Psoas muscle (tissue), 8 donors: ENCODE data around the gene B3GAT1. TPM values are rescaled to one million over a fixed set of nuclear protein-coding genes. Genes with fewer than 3 reads are reported as not detected.

Experiments
- ATAC-seq, 4 donors: fragments of 200-7000 bp; cut with Tn5 transposase; one replicate each; pipeline ENCODE4 v1.9.1; 2020; ENCODE audit warnings: moderate library complexity in 3 of 4, mild to moderate bottlenecking in 2 of 4
- DNase-seq, 2 donors: peaks; one replicate each; pipeline ENCODE4 v3.0.0-alpha.2; 2020
- H3K27ac ChIP-seq: fragments of 200-600 bp; one replicate; pipeline ENCODE4 v1.8.0; 2022
- H3K27me3 ChIP-seq, 3 donors: fragments of 200-600 bp in 1 of 3; one replicate each; pipeline versions ENCODE4 v1.6.1 to v1.8.0; 2013 to 2022; ENCODE audit warnings: low read length in 2 of 3, mild to moderate bottlenecking in 2 of 3, moderate library complexity in 1 of 3; ENCODE audit not compliant: insufficient read depth in 3 of 3
- H3K36me3 ChIP-seq, 2 donors: fragments of 200-600 bp in 1 of 2; one replicate each; pipeline versions ENCODE4 v1.6.1 to v1.8.0; 2013 to 2022; ENCODE audit warnings: low read depth in 1 of 2, mild to moderate bottlenecking in 1 of 2, moderate library complexity in 1 of 2; ENCODE audit not compliant: insufficient read depth in 1 of 2
- H3K4me1 ChIP-seq: fragments of 200-600 bp; one replicate; pipeline ENCODE4 v1.8.0; 2022
- H3K4me3 ChIP-seq: fragments of 200-600 bp; one replicate; pipeline ENCODE4 v1.8.0; 2022; ENCODE audit warnings: mild to moderate bottlenecking
- H3K9me3 ChIP-seq: fragments of 200-600 bp; one replicate; pipeline ENCODE4 v1.8.0; 2022
- WGBS, 3 donors: extraction: QIAGEN DNeasy Blood & Tissue Kit; methylation state at CpG; one replicate each; pipeline versions ENCODE4 v1.1.6 to v1.1.7; 2013; 5-methylcytosine and 5-hydroxymethylcytosine counted together
- intact Hi-C, 2 donors: fragments of 100-400 bp; cut with DNase I; formaldehyde crosslinking; loops; one replicate each; pipeline versions ENCODE4 v1.11.0 to v1.14.2; 2022
- polyA plus RNA-seq, 3 donors: library from polyadenylated mRNA; stranded (reverse); fragments of 200-250 nt; gene quantifications; one replicate each; pipeline ENCODE4 v1.2.3, GENCODE V29; 2013
- total RNA-seq, 4 donors: library from RNA; stranded (reverse); fragmentation: NEBNext Ultra II Directional in 2 of 4; extraction: Animal tissue kit (Norgen Biotek cat#: 25700) in 2 of 4; gene quantifications; one replicate each; pipeline versions ENCODE4 v1.2.1 to v1.2.4, GENCODE V29; 2021 to 2023
- TF ChIP-seq, protein P1 (sequence below): fragments of 200-600 bp; IDR thresholded peaks from one replicate; pipeline ENCODE4 v1.8.0; 2022; ENCODE audit warnings: antibody characterized with exemption
- donor health status: healthy with polysubstance abuse.
- donor health status: DM: no; HTN: no; CAD: no; lungs with moderate emphysema.
- donor health status: Bipolar disorder and iron deficiency.
- donor health status: healthy.
- donor health status: DM: yes; HTN: yes; CAD: no.
- donor health status: DM: no; HTN: no; CAD: no.
- donor health status: DM: no; HTN: no; CAD: no.
- donor health status: DM: yes; HTN: yes; CAD: no.

B3GAT1 gene
- total and polyA plus RNA-seq, 7 donors: 0.01 to 0.13 (median 0.06) TPM; not detected in 3

DNA sequence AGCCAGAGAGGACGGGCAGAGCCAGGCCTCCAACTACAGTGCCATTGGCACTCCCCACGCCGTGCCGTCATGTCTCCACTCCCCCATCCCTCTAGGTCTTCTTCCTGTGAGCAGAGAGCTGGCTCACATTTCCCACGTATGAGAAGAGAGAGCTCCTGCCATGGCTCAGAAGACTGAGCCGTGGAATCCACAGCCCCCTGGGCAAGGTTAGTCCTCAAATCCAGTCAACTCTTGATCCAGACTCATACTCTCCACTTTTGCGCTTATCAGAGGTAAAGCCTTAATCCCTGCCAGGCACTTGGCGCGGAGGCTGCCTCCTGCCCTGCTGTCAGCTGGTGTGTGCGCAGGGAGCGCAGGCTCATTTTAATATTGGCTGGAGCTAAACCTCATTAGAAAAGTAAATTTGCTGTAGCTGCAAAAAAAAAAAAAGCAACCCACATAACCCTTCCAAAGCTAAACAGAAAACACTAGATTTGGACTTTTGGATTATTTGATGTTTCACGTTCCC is 4.7 kb downstream of the B3GAT1 start:
- WGBS, 3 donors: 42 to 45% (median 44%) methylated on average over 12 of the region's 12 CpGs
- H3K36me3 ChIP-seq: no peaks in the 10 kb centered on the region
- TF ChIP-seq, protein P1, sequence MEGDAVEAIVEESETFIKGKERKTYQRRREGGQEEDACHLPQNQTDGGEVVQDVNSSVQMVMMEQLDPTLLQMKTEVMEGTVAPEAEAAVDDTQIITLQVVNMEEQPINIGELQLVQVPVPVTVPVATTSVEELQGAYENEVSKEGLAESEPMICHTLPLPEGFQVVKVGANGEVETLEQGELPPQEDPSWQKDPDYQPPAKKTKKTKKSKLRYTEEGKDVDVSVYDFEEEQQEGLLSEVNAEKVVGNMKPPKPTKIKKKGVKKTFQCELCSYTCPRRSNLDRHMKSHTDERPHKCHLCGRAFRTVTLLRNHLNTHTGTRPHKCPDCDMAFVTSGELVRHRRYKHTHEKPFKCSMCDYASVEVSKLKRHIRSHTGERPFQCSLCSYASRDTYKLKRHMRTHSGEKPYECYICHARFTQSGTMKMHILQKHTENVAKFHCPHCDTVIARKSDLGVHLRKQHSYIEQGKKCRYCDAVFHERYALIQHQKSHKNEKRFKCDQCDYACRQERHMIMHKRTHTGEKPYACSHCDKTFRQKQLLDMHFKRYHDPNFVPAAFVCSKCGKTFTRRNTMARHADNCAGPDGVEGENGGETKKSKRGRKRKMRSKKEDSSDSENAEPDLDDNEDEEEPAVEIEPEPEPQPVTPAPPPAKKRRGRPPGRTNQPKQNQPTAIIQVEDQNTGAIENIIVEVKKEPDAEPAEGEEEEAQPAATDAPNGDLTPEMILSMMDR: no peak
- peaks cover 3 to 51% (median 25%) of the 10 kb centered on the region in 3 donors for H3K27me3 ChIP-seq
- ATAC-seq: no peak
- H3K4me3 ChIP-seq: no peak overlapping the region
- H3K9me3 ChIP-seq: no peaks in the 10 kb centered on the region
- DNase-seq: no peak
- no peaks in the 10 kb centered on the region for H3K4me1 ChIP-seq
- H3K27ac ChIP-seq: no peak overlapping the region
- intact Hi-C loops: no loop called here

DNA sequence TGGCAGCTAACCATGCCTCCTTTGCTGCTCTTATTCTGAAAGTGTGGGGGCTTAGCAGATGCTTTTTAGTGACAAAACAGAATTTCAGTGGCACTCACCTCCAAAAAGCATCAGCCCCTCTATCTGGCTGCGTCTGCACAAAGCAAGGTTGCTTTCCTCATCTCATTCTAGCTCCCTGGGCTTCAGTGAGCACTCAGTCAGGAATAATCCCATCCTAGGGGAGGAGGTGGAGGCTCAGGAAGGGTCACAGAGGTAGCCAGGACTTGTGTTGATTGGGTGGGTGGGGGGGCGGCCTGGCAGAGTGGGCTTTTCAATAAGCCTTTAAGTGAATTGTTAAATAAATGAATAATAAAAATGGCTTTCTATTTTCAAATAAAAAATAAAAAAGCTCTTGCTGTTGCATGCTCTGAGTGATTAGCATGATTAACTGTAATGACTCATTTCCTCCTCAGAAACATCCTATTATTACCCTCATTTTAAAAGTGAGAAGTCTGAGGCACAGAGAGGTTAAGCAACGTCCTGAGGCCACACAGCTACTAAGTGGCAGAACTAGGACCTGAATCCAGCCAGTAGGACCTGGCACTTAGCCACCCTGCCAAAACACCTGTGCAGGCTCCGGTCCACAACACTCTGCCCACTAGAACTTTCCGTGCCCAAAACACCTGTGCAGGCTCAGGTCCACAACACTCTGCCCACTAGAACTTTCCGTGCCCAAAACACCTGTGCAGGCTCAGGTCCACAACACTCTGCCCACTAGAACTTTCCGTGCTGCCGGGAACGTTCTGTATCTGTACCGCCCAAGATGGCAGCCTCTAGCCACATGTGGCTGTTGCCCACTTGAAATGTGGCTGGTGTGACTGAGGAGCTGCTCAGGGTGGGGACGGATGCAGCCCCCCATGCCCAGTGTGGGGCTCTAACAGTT is 5.5 kb downstream of the B3GAT1 start:
- ATAC-seq: no peak
- no peaks in the 10 kb centered on the region for H3K4me1 ChIP-seq
- no peaks in the 10 kb centered on the region for H3K9me3 ChIP-seq
- no peak overlapping the region for H3K27ac ChIP-seq
- intact Hi-C loops: no loop called here
- 68 to 74% (median 72%) methylated on average over 11 of the region's 11 CpGs for WGBS, 3 donors
- H3K36me3 ChIP-seq: no peaks in the 10 kb centered on the region
- TF ChIP-seq, protein P1: no peak
- DNase-seq: no peak
- no peak overlapping the region for H3K4me3 ChIP-seq
- peaks cover 3 to 51% (median 23%) of the 10 kb centered on the region in 3 donors for H3K27me3 ChIP-seq

DNA sequence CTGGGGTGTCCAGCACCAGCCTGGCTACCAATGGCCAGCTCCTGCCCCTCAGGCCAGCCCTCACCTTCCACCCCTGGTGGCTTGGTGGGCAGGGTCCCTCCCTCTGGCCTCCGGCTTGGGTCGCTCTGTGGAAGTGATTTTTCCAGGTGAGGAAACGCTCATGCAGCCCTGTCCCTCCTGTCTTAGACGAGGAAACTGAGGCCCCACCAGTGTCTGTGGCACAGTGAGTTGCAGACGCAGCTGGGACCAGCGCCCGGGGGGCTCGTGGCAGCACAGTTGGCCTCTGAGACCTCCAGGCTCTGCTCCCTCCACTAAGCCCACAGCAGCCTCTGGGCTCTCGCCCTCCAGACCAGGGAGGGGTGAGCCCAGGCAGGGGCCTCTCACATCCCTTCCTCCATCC is 6.2 kb downstream of the B3GAT1 start:
- Histone ChIP-seq H3K4me3 (no peak overlapping the region), H3K36me3 (no peaks in the 10 kb centered on the region), H3K4me1 (no peaks in the 10 kb centered on the region), H3K9me3 (no peaks in the 10 kb centered on the region), H3K27ac (no peak overlapping the region), H3K27me3 (peaks cover 3 to 47% (median 18%) of the 10 kb centered on the region in 3 donors)
- ATAC-seq (no peak), DNase-seq (no peak)
- intact Hi-C loops: no loop called here
- WGBS, 3 donors: 69 to 77% (median 74%) methylated on average over 4 to 9 of the region's 9 CpGs
- TF ChIP-seq, protein P1: no peak

DNA sequence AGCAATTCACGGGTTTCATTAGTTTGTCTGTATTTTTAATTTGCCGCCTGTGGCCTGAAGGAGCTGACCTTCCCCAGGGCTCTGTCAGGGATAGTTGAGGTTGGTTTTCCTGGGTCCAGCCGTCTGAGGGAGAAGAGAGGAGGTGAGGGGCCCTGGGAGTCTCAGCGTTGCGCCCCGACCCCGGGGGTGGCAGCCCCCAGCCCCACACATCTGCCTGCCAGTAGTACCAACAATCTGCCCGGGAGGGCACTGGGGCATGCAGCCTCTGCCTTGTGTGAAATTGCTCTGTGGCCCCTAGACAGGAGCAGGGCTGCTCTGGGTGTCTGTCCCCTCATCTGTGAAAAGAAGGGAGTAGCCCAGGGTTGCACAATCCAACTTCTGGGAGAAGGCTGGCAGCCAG is 6.6 kb downstream of the B3GAT1 start:
- Histone ChIP-seq H3K4me1 (no peaks in the 10 kb centered on the region), H3K27ac (no peak overlapping the region), H3K4me3 (no peak overlapping the region), H3K9me3 (no peaks in the 10 kb centered on the region), H3K27me3 (peaks cover 3 to 43% (median 14%) of the 10 kb centered on the region in 3 donors), H3K36me3 (no peaks in the 10 kb centered on the region)
- intact Hi-C loops: no loop called here
- ATAC-seq (no peak), DNase-seq (no peak)
- 73 to 79% (median 76%) methylated on average over 8 of the region's 8 CpGs for WGBS, 3 donors
- TF ChIP-seq, protein P1: no peak
